Measurements from ENCODE around the gene DBP. TPM values are rescaled to one million over a fixed set of nuclear protein-coding genes. Genes with fewer than 3 reads are reported as not detected.

The DBP gene
- polyA plus RNA-seq, 3 donors = 12.8 to 22.3 (median 17.5) TPM

- Histone ChIP-seq H3K4me1 (ENCODE audit: control insufficient read depth in 1 of 2, insufficient read depth in 2 of 2, low read length in 2 of 2) (peaks cover 0 to 7% of the 10 kb centered on the region in 2 donors), H3K36me3 (replicated peaks in 1 of 2; ENCODE audit: control insufficient read depth in 1 of 2, insufficient read depth in 2 of 2, low read length in 2 of 2) (no peaks in the 10 kb centered on the region), H3K9me3 (replicated peaks in 1 of 2; ENCODE audit: control insufficient read depth in 1 of 2, insufficient read depth in 1 of 2, low read length in 2 of 2) (no peaks in the 10 kb centered on the region), H3K79me2 (ENCODE audit: insufficient read depth, low read length) (no peaks in the 10 kb centered on the region), H3K4me2 (replicated peaks; ENCODE audit: extremely low read depth, low read length, poor library complexity, severe bottlenecking) (no peak overlapping the region), H3K27me3 (ENCODE audit: control insufficient read depth in 2 of 2, insufficient read depth in 2 of 2, low read length in 2 of 2) (no peaks in the 10 kb centered on the region), H3K27ac (ENCODE audit: low read depth in 1 of 2, low read length in 2 of 2) (no peak overlapping the region), H3K9ac (ENCODE audit: insufficient read depth, low read length, poor library complexity, severe bottlenecking) (no peak overlapping the region), H3K4me3 (replicated peaks in 1 of 3; ENCODE audit: low read depth in 2 of 3, low read length in 3 of 3) (no peak overlapping the region), H4K20me1 (ENCODE audit: insufficient read depth, low read length) (no peaks in the 10 kb centered on the region), H2AFZ (ENCODE audit: insufficient read depth, low read depth, low read length, poor library complexity, severe bottlenecking) (no peak overlapping the region)
- TF ChIP-seq, protein P1, sequence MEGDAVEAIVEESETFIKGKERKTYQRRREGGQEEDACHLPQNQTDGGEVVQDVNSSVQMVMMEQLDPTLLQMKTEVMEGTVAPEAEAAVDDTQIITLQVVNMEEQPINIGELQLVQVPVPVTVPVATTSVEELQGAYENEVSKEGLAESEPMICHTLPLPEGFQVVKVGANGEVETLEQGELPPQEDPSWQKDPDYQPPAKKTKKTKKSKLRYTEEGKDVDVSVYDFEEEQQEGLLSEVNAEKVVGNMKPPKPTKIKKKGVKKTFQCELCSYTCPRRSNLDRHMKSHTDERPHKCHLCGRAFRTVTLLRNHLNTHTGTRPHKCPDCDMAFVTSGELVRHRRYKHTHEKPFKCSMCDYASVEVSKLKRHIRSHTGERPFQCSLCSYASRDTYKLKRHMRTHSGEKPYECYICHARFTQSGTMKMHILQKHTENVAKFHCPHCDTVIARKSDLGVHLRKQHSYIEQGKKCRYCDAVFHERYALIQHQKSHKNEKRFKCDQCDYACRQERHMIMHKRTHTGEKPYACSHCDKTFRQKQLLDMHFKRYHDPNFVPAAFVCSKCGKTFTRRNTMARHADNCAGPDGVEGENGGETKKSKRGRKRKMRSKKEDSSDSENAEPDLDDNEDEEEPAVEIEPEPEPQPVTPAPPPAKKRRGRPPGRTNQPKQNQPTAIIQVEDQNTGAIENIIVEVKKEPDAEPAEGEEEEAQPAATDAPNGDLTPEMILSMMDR (IDR thresholded peaks at IDR 0.05) = no peak
- peaks cover 10% of the 10 kb centered on the region for H3K4me1 Mint-ChIP-seq
- no peak for DNase-seq
- no peaks in the 10 kb centered on the region for H3K36me3 Mint-ChIP-seq
- no peak overlapping the region for H3K27ac Mint-ChIP-seq
- H3K4me3 Mint-ChIP-seq = no peak overlapping the region
- H3K9me3 Mint-ChIP-seq = no peaks in the 10 kb centered on the region
- peaks cover 4 to 8% (median 7%) of the 10 kb centered on the region in 3 donors for H3K27me3 Mint-ChIP-seq (ENCODE audit: low read depth in 3 of 3)
- intact Hi-C loops (cut with micrococcal nuclease) = loop anchor here in 1 of 2 donors (5.0 kb wide), 1 partner anchor 36 kb away; no protein-coding TSS in a partner anchor
- 100% methylated on average over 1 of the region's 4 CpGs for WGBS (ENCODE audit: insufficient coverage)
Observed at GRCh38 chr19:48678201-48678600, 41.0 kb upstream of the DBP start.

GRCh38 chr19:48676887-48677286 is 39.7 kb upstream of the DBP start:
- Histone ChIP-seq H3K4me3 (replicated peaks in 1 of 3; ENCODE audit: low read depth in 2 of 3, low read length in 3 of 3) (no peak overlapping the region), H4K20me1 (ENCODE audit: insufficient read depth, low read length) (no peaks in the 10 kb centered on the region), H2AFZ (ENCODE audit: insufficient read depth, low read depth, low read length, poor library complexity, severe bottlenecking) (no peak overlapping the region), H3K9me3 (replicated peaks in 1 of 2; ENCODE audit: control insufficient read depth in 1 of 2, insufficient read depth in 1 of 2, low read length in 2 of 2) (no peaks in the 10 kb centered on the region), H3K9ac (ENCODE audit: insufficient read depth, low read length, poor library complexity, severe bottlenecking) (no peak overlapping the region), H3K36me3 (replicated peaks in 1 of 2; ENCODE audit: control insufficient read depth in 1 of 2, insufficient read depth in 2 of 2, low read length in 2 of 2) (no peaks in the 10 kb centered on the region), H3K27ac (ENCODE audit: low read depth in 1 of 2, low read length in 2 of 2) (no peak overlapping the region), H3K4me2 (replicated peaks; ENCODE audit: extremely low read depth, low read length, poor library complexity, severe bottlenecking) (no peak overlapping the region), H3K4me1 (ENCODE audit: control insufficient read depth in 1 of 2, insufficient read depth in 2 of 2, low read length in 2 of 2) (peaks cover 0 to 7% of the 10 kb centered on the region in 2 donors), H3K27me3 (ENCODE audit: control insufficient read depth in 2 of 2, insufficient read depth in 2 of 2, low read length in 2 of 2) (no peaks in the 10 kb centered on the region), H3K79me2 (ENCODE audit: insufficient read depth, low read length) (no peaks in the 10 kb centered on the region)
- no peak overlapping the region for H3K4me3 Mint-ChIP-seq
- WGBS (ENCODE audit: insufficient coverage) = 93% methylated on average over 13 of the region's 13 CpGs
- H3K36me3 Mint-ChIP-seq = no peaks in the 10 kb centered on the region
- H3K27me3 Mint-ChIP-seq (ENCODE audit: low read depth in 3 of 3) = peaks cover 4 to 8% (median 5%) of the 10 kb centered on the region in 3 donors
- peaks cover 8% of the 10 kb centered on the region for H3K4me1 Mint-ChIP-seq
- H3K9me3 Mint-ChIP-seq = no peaks in the 10 kb centered on the region
- H3K27ac Mint-ChIP-seq = peak overlapping the region in 1 of 7 donors; percentile 49
- intact Hi-C loops (cut with micrococcal nuclease) = loop anchor here in 1 of 2 donors (5.0 kb wide), 1 partner anchor 35 kb away; no protein-coding TSS in a partner anchor
- DNase-seq = no peak
- TF ChIP-seq, protein P1 (IDR thresholded peaks at IDR 0.05) = no peak

Data from CD14-positive monocyte (primary cell).